ENCODE results near the gene ARHGAP26. TPM values are rescaled to one million over a fixed set of nuclear protein-coding genes. Genes with fewer than 3 reads are reported as not detected.

Gene ARHGAP26
- polyA plus RNA-seq, 1 donor from 2014 or later: 0.83 TPM

GRCh38 chr5:143065185-143065965 lies 295.2 kb downstream of the ARHGAP26 start:
- H3K27me3 ChIP-seq (ENCODE audit: insufficient read depth, low read depth, low read length): no peaks in the 10 kb centered on the region
- H3F3A ChIP-seq (ENCODE audit: insufficient read depth, low read length, poor library complexity, severe bottlenecking): no peaks in the 10 kb centered on the region
- H3K36me3 ChIP-seq (ENCODE audit: insufficient read depth, low read length): no peaks in the 10 kb centered on the region
- no peak overlapping the region for H2AFZ ChIP-seq (ENCODE audit: low read depth, low read length)
- H3K27ac ChIP-seq (ENCODE audit: low read length): no peak overlapping the region
- H3K4me2 ChIP-seq (ENCODE audit: low read length): no peak overlapping the region
- no peak overlapping the region for H3K9ac ChIP-seq (ENCODE audit: low read length)
- no peak overlapping the region for H3K4me3 ChIP-seq (ENCODE audit: low read length)
- no peaks in the 10 kb centered on the region for H3K79me2 ChIP-seq (replicated peaks; ENCODE audit: insufficient read depth, low read length)
- H4K20me1 ChIP-seq (ENCODE audit: insufficient read depth): no peaks in the 10 kb centered on the region
- H3K9me3 ChIP-seq (ENCODE audit: low read length): no peaks in the 10 kb centered on the region
- TF ChIP-seq EP300 (conservative IDR thresholded peaks at IDR 0.05; ENCODE audit: poor library complexity, severe bottlenecking) (no peak), REST (IDR thresholded peaks at IDR 0.05; ENCODE audit: borderline replicate concordance) (no peak), MXI1 (conservative IDR thresholded peaks at IDR 0.05; ENCODE audit: poor library complexity, severe bottlenecking) (no peak), CTCF (IDR thresholded peaks at IDR 0.05; ENCODE audit: poor library complexity, severe bottlenecking) (no peak), POLR2AphosphoS5 (IDR thresholded peaks at IDR 0.05) (no peak), SMC3 (conservative IDR thresholded peaks at IDR 0.05; ENCODE audit: poor library complexity) (no peak), EZH2 (IDR thresholded peaks at IDR 0.05; ENCODE audit: borderline replicate concordance, insufficient read depth, low read length, poor library complexity, severe bottlenecking) (no peak), RAD21 (conservative IDR thresholded peaks at IDR 0.05) (no peak), TAF1 (IDR thresholded peaks at IDR 0.05; ENCODE audit: low read depth) (no peak)
- no peaks in the 10 kb centered on the region for H3K9me2 ChIP-seq (ENCODE audit: insufficient read depth, low read length)

- Histone ChIP-seq H3K9ac (ENCODE audit: low read length) (no peak overlapping the region), H3K4me2 (ENCODE audit: low read length) (no peak overlapping the region), H3F3A (ENCODE audit: insufficient read depth, low read length, poor library complexity, severe bottlenecking) (no peaks in the 10 kb centered on the region), H4K20me1 (ENCODE audit: insufficient read depth) (no peaks in the 10 kb centered on the region), H3K4me3 (ENCODE audit: low read length) (no peak overlapping the region), H3K27me3 (ENCODE audit: insufficient read depth, low read depth, low read length) (no peaks in the 10 kb centered on the region), H3K36me3 (ENCODE audit: insufficient read depth, low read length) (no peaks in the 10 kb centered on the region), H3K27ac (ENCODE audit: low read length) (no peak overlapping the region), H3K79me2 (replicated peaks; ENCODE audit: insufficient read depth, low read length) (no peaks in the 10 kb centered on the region), H3K9me2 (ENCODE audit: insufficient read depth, low read length) (no peaks in the 10 kb centered on the region), H3K9me3 (ENCODE audit: low read length) (no peaks in the 10 kb centered on the region), H2AFZ (ENCODE audit: low read depth, low read length) (no peak overlapping the region)
- TF ChIP-seq CTCF (IDR thresholded peaks at IDR 0.05; ENCODE audit: poor library complexity, severe bottlenecking): no peak
Observed at GRCh38 chr5:143065996-143066522, 295.9 kb downstream of the ARHGAP26 start.
